HG03135 (cell line): Measurements from ENCODE around the gene CALN1.
"Not testable (repeated sequence)": the region's sequence is repeated elsewhere in the genome, so short reads cannot be mapped to it uniquely, and the experiment has no call there.

Experiments
- ATAC-seq: cut with Tn5 transposase; IDR thresholded peaks from one replicate; pipeline ENCODE4 v1.9.1; 2021; ENCODE audit warnings: mild to moderate bottlenecking, moderate library complexity; ENCODE audit not compliant: unreplicated experiment

CALN1 gene

GRCh38 chr7:71995111-71995510 is 417.0 kb downstream of the CALN1 start:
- ATAC-seq = no peak

GRCh38 chr7:71991586-71991985 is 420.6 kb downstream of the CALN1 start:
- ATAC-seq = no peak

GRCh38 chr7:71990138-71990462 is 422.0 kb downstream of the CALN1 start:
- no peak for ATAC-seq

GRCh38 chr7:71988201-71988600 is 423.9 kb downstream of the CALN1 start:
- no peak for ATAC-seq

- ATAC-seq = no peak
Observed at GRCh38 chr7:71987200-71987767, 424.9 kb downstream of the CALN1 start.

GRCh38 chr7:71984348-71984747 is 427.8 kb downstream of the CALN1 start:
- ATAC-seq = no peak

- ATAC-seq = no peak
Observed at GRCh38 chr7:71982851-71983250, 429.3 kb downstream of the CALN1 start.

- ATAC-seq = no peak
Observed at GRCh38 chr7:71976645-71977044, 435.5 kb downstream of the CALN1 start.

- ATAC-seq = no peak
Observed at GRCh38 chr7:71974611-71975010, 437.5 kb downstream of the CALN1 start.

GRCh38 chr7:71972534-71972933 is 439.6 kb downstream of the CALN1 start:
- no peak for ATAC-seq

GRCh38 chr7:71970725-71971124 is 441.4 kb downstream of the CALN1 start:
- no peak for ATAC-seq

GRCh38 chr7:71962636-71963035 is 449.5 kb downstream of the CALN1 start:
- ATAC-seq = no peak

- no peak for ATAC-seq
Observed at GRCh38 chr7:71961283-71961682, 450.9 kb downstream of the CALN1 start.

GRCh38 chr7:71942115-71942514 is 470.0 kb downstream of the CALN1 start:
- no peak for ATAC-seq

- ATAC-seq = no peak
Observed at GRCh38 chr7:71937840-71938371, 474.2 kb downstream of the CALN1 start.

- no peak for ATAC-seq
Observed at GRCh38 chr7:71935674-71936073, 476.5 kb downstream of the CALN1 start.

- no peak for ATAC-seq
Observed at GRCh38 chr7:71933426-71933825, 478.7 kb downstream of the CALN1 start.

GRCh38 chr7:71925663-71926062 is 486.5 kb downstream of the CALN1 start:
- ATAC-seq = no peak

GRCh38 chr7:71914204-71914603 is 497.9 kb downstream of the CALN1 start:
- ATAC-seq = not testable (repeated sequence)

- ATAC-seq = no peak
Observed at GRCh38 chr7:71912476-71912875, 499.7 kb downstream of the CALN1 start.

GRCh38 chr7:71911051-71911450 is 501.1 kb downstream of the CALN1 start:
- ATAC-seq = no peak

- no peak for ATAC-seq
Observed at GRCh38 chr7:71905821-71906220, 506.3 kb downstream of the CALN1 start.

- ATAC-seq = no peak
Observed at GRCh38 chr7:71904484-71904883, 507.7 kb downstream of the CALN1 start.
